GM19438 (cell line): ENCODE data around the gene MTUS2.
A peak's percentile ranks its signal among the peaks of the same experiment; 100 is the strongest.
"Not testable (repeated sequence)": the region's sequence is repeated elsewhere in the genome, so short reads cannot be mapped to it uniquely, and the experiment has no call there.

ENCODE experiments used
- ATAC-seq: cut with Tn5 transposase; IDR thresholded peaks from one replicate; pipeline ENCODE4 v1.9.1; 2021; ENCODE audit warnings: low read depth; ENCODE audit not compliant: unreplicated experiment

The MTUS2 gene

DNA sequence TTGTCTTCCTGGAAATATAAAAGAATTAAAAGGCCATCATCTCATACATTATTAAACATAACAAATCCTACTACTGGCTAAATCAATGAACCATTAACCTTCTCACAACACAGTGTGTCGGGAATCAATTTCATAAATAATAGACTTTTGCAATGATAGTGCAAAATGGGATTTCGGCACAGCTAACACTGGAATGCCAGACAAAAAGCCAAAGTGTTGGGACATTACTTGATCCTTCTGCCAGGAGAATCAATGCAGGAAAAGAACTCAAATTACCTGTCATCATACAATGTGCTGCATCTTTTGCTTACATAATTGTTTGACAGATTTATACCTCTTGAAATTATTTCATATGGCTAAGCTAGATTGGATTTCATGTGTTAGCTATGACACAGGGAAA, 334.3 kb downstream of the MTUS2 start:
- ATAC-seq: no peak

DNA sequence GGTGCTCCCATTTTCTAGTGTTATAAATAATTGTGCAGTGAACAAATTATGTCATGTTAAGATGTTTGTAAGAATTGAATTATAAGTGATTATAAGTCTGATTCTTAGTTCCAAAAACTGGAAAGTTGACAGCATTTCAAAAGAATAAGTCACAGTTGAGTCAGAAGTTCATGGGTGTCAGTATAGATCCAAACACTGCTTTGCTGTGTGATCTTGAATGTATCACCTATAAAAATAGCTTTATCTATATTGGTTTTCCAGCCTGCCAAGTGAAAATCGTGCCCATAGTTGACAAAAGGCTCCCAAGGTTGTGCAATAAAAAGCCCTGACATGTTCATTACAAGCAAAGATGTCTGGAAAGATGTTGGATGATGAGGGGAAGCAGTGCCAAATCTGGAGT, 336.0 kb downstream of the MTUS2 start:
- no peak for ATAC-seq

DNA sequence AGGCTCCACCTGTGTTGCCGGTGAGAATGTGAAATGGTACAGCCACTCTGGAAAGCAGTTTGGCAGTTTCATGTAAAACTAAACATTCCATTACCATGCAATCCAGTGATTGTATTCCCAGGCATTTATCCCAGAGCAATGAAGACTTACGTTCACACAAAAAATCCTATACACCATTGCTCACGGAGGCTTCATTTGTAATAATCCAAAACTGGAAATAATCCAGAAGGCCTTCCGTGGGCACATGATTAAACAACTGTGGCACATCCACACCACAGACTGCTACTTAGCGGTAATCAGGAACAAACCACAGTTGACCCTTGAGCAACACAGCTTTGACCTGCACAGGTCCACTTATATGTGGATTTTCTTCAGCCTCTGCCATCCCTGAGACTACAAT, 339.7 kb downstream of the MTUS2 start:
- ATAC-seq: no peak

DNA sequence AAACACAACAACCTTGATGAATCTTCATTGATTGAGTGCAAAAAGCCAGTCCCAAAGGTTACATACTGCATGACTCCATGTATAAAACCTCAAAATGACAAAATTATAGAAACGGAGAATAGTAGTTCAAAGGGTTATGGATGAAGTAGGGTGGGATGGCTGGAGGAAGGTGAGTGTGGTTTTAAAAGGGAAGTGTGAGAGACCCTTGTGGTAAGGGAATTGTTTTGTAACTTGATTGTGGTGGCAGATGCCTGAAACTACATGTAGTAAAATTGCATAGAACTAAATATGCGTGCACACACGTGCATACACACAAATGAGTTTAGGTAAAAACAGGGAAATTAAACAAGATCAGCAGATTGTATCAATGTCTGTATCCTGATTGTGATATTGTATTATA, 340.7 kb downstream of the MTUS2 start:
- ATAC-seq: no peak

GRCh38 chr13:29161676-29162075, 341.5 kb downstream of the MTUS2 start:
- no peak for ATAC-seq

DNA sequence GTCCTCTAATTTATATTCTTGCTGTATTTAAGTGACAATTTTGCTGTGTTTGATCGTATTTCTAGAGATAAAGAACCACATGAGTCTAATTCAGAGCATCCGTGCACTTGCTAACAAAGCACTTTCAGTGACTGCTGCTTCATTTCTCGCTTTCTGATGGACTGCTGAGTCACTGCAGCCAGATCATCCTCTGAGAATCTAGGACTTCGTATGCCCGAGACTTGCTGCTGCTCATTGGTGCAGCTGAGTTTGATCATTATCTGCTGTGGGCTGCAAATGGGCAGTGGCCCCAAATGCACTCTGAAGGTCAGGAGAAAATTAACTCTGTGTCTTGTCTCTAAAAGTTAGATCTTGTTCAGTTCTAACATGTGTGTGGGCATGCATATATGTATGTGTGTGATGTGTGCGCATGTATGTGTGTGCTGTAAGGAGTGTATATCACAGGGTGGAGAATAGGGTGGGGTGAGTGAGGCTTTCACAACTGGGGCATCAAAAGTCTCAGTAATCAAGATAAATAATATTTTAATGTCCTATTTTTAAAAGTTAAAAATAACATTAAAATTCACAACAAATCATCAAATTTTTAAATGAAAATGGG, 342.6 kb downstream of the MTUS2 start:
- ATAC-seq: no peak

DNA sequence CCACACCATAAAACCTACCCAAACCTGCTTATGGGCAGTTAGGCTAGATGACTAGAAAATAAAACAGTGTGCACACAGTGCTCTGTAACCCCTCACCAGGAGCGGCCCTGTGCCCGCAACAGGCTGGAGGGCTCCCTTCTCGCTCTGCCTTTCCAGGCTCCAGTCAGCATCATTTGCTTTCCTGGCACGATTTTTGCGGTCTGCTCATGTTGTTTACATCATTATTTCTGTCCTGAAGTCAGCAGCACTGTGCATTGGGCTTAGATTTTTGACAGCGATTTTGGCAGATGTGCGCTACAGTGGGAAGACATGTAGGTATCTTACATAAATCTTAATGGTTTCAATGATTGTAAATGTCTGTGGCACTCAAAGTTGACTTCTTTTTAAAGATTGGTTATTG, 344.0 kb downstream of the MTUS2 start:
- no peak for ATAC-seq

DNA sequence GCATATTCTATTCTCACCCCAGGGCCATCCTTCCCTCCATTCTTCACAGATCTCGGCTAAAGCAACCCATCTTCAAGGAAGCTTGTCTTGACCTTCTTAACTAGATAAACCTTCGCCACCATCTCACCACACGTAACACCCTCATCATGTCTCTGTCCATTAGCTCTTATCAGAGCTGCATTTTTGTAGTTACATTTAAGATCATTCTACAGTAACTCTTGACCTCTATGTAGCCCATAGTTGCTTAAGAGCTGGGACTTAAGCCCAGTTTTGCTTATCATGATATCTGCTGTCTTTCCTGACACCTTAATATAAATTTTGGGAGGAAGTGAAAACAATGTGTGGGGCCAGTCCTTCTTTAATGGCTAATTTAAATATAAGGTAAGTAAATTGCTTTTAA, 345.1 kb downstream of the MTUS2 start:
- no peak for ATAC-seq

DNA sequence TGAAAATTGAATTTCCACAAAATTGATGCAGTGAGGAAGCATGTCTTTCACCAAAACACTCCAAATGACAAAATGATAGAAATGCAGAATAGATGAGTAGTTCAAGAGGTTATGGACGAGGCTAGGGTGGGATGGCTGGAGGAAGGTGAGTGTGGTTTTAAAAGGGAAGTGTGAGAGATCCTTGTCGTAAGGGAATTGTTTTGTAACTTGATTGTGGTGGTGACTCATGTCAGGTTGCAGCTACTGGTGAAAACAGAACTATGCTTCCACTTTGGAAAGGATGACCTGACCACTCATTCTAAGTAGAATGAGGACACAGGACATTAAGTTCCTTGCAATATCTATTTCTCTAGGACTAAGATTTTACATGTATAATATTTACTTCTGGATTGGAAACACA, 345.7 kb downstream of the MTUS2 start:
- no peak for ATAC-seq

DNA sequence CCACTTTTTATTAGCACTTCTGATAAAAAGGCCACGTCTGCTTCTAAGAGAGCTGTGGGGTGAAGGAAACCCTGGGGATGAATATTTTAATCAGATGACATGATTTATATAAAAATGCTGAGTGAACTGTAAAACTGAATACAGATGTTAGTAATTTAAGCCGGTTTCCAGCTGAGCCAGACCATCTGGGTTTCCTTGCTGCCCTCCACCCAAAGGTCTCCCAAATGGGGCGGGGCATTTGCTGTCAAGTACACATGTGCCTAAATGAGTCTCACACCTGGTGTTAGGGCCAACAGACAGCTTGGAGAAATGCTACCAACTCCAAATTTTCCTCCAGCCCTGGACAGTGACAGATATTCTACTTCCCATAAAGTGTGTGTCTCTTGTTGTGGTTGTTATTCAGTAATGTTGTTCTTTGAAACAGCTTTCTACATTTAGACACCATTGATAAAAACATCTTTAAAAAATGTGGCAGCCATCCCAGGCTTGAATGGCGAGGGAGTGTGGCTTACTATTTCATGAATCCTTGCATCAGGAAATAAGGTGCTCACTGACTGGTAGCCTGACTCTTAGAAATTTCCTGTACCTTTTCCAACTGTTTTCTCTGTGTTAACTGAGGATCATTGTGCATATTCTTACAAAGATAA, 350.4 kb downstream of the MTUS2 start:
- no peak for ATAC-seq

GRCh38 chr13:29171244-29171643, 351.1 kb downstream of the MTUS2 start:
- no peak for ATAC-seq

- ATAC-seq: no peak
These were observed 354.0 kb downstream of the MTUS2 start for GRCh38 chr13:29174093-29174492.

- ATAC-seq: no peak
These were observed 355.2 kb downstream of the MTUS2 start for GRCh38 chr13:29175250-29175873.

DNA sequence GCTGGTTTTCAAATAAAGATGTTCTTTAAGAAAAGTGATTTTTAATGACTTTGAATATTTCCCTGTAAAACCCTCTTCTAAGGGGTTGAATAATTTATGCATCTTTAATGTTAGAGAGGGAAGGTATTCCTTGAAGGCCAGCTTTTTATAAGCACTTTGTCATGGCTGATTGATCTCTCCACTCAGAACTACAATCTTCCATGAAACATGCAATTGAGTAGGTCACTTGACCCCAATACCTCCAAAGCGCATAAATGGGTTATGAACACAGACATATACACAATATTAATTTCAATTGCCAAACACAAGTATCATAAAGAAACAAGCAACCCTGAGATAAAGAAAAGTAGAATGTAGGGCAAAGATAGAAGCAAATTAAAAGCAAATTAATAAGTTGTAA, 359.9 kb downstream of the MTUS2 start:
- ATAC-seq: no peak

DNA sequence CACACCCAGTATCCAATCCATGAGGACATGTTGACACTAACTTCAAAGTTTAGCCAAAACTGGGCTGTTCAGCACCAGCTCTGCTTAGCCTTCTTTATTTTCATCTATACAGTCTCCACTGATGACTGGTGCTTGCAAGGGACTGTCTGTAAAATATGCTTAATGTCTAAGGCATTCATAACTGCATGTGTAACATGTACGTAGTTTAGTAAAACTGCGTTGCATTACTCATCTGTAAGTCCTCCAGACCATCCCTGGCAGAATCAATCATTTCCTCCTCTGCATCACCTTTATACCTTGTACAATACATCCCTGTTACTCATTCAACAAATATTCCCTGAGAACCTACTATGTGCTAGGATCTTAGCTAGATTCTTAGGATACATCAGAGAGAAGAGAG, 362.1 kb downstream of the MTUS2 start:
- no peak for ATAC-seq

DNA sequence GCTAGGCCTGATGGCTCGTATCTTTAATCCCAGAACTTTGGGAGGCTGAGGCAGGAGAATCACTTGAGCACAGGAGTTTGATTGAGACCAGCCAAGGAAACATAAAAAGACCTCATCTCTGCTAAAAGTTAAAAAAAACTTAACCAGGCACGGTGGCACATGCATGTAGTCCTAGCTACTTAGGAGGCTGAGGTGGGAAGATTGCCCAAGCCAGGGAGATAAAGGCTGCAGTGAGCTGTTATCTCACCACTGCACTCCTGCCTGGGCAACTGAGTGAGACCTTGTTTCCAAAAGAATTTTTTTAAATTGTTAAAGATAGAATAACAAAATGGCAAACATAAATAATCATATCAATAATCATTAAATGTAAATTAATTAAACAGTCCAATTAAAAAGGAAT, 365.8 kb downstream of the MTUS2 start:
- ATAC-seq: no peak

GRCh38 chr13:29187584-29187983, 367.4 kb downstream of the MTUS2 start:
- no peak for ATAC-seq

GRCh38 chr13:29190298-29190697, 370.2 kb downstream of the MTUS2 start:
- no peak for ATAC-seq

GRCh38 chr13:29193083-29193482, 372.9 kb downstream of the MTUS2 start:
- no peak for ATAC-seq

DNA sequence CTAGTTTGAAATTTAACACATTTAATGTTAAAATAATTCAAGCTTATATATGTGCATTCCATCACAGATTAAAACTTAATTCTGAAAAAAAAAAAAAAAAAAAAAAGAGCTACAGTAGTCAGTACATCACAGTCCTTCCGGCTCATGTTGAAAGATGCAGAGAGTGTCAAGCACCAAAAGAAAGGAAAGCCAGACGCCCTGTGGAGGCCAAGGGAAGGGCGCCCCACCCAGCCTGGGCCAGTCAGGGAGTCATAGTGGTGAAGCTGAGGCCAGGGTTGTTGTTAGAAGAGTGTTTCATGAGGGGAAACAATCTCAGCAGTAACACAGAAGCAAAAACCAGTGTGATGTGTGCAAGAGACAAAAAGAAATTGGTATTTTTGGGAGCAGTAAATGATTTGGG, 375.3 kb downstream of the MTUS2 start:
- no peak for ATAC-seq

- peak; percentile 92 for ATAC-seq
These were observed 376.4 kb downstream of the MTUS2 start for GRCh38 chr13:29196409-29197074.

- ATAC-seq: not testable (repeated sequence)
These were observed 382.6 kb downstream of the MTUS2 start for GRCh38 chr13:29202753-29203152.
